ENCODE measurements around the gene TRMT2A. TPM values are rescaled to one million over a fixed set of nuclear protein-coding genes. Genes with fewer than 3 reads are reported as not detected.

TRMT2A gene
- total RNA-seq, 1 experiment from 2014 or later = 66.7 TPM

DNA sequence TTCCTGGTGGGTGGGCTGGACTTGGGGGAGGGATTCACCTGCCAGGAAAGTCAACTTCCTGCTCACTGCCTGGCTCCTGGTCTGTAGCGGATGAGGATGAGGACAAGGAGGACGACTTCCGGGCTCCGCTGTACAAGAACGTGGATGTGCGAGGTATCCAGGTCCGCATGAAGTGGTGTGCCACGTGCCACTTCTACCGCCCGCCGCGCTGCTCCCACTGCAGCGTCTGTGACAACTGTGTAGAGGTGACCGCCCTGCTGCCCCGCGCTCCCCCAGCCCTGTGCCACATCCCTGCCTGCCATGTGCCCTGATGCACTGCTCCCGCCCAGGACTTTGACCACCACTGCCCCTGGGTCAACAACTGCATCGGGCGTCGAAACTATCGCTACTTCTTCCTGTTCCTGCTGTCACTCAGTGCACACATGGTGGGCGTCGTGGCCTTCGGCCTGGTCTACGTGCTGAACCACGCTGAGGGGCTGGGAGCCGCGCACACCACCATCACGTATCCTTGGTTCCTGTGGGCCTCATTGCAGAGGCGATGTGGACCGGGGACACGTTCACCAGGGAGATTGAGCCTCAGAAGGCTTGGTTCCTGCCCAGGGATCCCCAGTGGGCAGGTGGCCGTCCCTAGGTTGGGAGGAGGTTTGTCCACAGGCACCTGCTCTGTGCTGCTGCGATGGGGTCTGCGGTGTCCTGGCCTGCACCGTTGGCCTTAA lies 22.5 kb upstream of the TRMT2A start:
- no peaks in the 10 kb centered on the region for H3K36me3 ChIP-seq (ENCODE audit: control insufficient read depth, insufficient read depth, low read length)
- no peaks in the 10 kb centered on the region for H3K9me3 ChIP-seq (ENCODE audit: control insufficient read depth, insufficient read depth, low read depth, low read length)
- no peak overlapping the region for H3K27ac ChIP-seq (ENCODE audit: low read length)
- POLR2A ChIA-PET = no interaction called here
- intact Hi-C loops (cut with micrococcal nuclease; ENCODE audit: unreplicated experiment) = no loop called here
- H3K27me3 ChIP-seq (ENCODE audit: control insufficient read depth, insufficient read depth, low read length) = no peaks in the 10 kb centered on the region
- H3K4me3 ChIP-seq (ENCODE audit: low read depth in 2 of 2, low read length in 2 of 2) = no peak overlapping the region
- TF ChIP-seq SIN3A (IDR thresholded peaks at IDR 0.05; ENCODE audit: borderline replicate concordance, insufficient read depth, low read depth, low read length) = no peak
- no peak for TF ChIP-seq TCF7L2 (IDR thresholded peaks at IDR 0.05; ENCODE audit: low read depth, low read length)
- TF ChIP-seq, protein P1, sequence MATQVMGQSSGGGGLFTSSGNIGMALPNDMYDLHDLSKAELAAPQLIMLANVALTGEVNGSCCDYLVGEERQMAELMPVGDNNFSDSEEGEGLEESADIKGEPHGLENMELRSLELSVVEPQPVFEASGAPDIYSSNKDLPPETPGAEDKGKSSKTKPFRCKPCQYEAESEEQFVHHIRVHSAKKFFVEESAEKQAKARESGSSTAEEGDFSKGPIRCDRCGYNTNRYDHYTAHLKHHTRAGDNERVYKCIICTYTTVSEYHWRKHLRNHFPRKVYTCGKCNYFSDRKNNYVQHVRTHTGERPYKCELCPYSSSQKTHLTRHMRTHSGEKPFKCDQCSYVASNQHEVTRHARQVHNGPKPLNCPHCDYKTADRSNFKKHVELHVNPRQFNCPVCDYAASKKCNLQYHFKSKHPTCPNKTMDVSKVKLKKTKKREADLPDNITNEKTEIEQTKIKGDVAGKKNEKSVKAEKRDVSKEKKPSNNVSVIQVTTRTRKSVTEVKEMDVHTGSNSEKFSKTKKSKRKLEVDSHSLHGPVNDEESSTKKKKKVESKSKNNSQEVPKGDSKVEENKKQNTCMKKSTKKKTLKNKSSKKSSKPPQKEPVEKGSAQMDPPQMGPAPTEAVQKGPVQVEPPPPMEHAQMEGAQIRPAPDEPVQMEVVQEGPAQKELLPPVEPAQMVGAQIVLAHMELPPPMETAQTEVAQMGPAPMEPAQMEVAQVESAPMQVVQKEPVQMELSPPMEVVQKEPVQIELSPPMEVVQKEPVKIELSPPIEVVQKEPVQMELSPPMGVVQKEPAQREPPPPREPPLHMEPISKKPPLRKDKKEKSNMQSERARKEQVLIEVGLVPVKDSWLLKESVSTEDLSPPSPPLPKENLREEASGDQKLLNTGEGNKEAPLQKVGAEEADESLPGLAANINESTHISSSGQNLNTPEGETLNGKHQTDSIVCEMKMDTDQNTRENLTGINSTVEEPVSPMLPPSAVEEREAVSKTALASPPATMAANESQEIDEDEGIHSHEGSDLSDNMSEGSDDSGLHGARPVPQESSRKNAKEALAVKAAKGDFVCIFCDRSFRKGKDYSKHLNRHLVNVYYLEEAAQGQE (IDR thresholded peaks at IDR 0.05; ENCODE audit: insufficient read depth in 1 of 2, low read depth in 2 of 2, low read length in 1 of 2) = no peak
- TF ChIP-seq, protein P2, sequence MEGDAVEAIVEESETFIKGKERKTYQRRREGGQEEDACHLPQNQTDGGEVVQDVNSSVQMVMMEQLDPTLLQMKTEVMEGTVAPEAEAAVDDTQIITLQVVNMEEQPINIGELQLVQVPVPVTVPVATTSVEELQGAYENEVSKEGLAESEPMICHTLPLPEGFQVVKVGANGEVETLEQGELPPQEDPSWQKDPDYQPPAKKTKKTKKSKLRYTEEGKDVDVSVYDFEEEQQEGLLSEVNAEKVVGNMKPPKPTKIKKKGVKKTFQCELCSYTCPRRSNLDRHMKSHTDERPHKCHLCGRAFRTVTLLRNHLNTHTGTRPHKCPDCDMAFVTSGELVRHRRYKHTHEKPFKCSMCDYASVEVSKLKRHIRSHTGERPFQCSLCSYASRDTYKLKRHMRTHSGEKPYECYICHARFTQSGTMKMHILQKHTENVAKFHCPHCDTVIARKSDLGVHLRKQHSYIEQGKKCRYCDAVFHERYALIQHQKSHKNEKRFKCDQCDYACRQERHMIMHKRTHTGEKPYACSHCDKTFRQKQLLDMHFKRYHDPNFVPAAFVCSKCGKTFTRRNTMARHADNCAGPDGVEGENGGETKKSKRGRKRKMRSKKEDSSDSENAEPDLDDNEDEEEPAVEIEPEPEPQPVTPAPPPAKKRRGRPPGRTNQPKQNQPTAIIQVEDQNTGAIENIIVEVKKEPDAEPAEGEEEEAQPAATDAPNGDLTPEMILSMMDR (IDR thresholded peaks at IDR 0.05) = no peak
- no peak for TF ChIP-seq POLR2AphosphoS5 (IDR thresholded peaks at IDR 0.05; ENCODE audit: low read depth, low read length)
- no peaks in the 10 kb centered on the region for H3K4me1 ChIP-seq (ENCODE audit: control insufficient read depth, insufficient read depth, low read length)
- ATAC-seq = no peak
- in situ Hi-C loops (cut with HindIII; ENCODE audit: low pct_unique_long_range_greater_than_20kb, low sequenced_read_pairs) = no loop called here
- no peak for DNase-seq (ENCODE audit: low read depth, low spot score)
- CTCF ChIA-PET = no interaction called here
- BruUV-seq (replicated peaks) = TSS peak; percentile 64

DNA sequence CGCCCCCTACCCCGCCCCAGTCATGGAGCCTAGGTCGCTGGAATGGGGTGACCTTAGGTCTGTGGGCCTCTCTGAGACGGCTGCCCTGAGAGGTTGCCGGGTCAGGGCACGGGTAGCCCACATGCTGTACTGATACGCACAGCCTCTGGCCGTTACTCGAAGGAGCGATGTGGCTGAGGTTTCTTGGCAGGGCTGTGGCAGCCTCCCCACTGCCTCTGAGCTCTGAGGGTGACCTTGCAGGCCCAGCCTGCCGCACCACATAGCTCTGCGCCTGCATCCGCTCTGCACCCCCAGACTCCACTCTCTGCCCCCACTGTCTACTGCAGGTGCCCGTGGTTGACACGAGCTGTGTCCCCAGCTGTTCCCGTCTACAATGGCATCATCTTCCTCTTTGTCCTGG lies 21.8 kb upstream of the TRMT2A start:
- no TSS peak for BruUV-seq (replicated peaks)
- H3K9me3 ChIP-seq (ENCODE audit: control insufficient read depth, insufficient read depth, low read depth, low read length) = no peaks in the 10 kb centered on the region
- ATAC-seq (no peak), DNase-seq (ENCODE audit: low read depth, low spot score) (no peak)
- ChIA-PET CTCF (no interaction called here), POLR2A (no interaction called here)
- no peak overlapping the region for H3K4me3 ChIP-seq (ENCODE audit: low read depth in 2 of 2, low read length in 2 of 2)
- no peaks in the 10 kb centered on the region for H3K36me3 ChIP-seq (ENCODE audit: control insufficient read depth, insufficient read depth, low read length)
- H3K27ac ChIP-seq (ENCODE audit: low read length) = no peak overlapping the region
- TF ChIP-seq POLR2AphosphoS5 (IDR thresholded peaks at IDR 0.05; ENCODE audit: low read depth, low read length) = no peak
- TF ChIP-seq TCF7L2 (IDR thresholded peaks at IDR 0.05; ENCODE audit: low read depth, low read length) = no peak
- no peak for TF ChIP-seq SIN3A (IDR thresholded peaks at IDR 0.05; ENCODE audit: borderline replicate concordance, insufficient read depth, low read depth, low read length)
- TF ChIP-seq, protein P2 (IDR thresholded peaks at IDR 0.05) = no peak
- TF ChIP-seq, protein P1 (IDR thresholded peaks at IDR 0.05; ENCODE audit: insufficient read depth in 1 of 2, low read depth in 2 of 2, low read length in 1 of 2) = no peak
- in situ Hi-C loops (cut with HindIII; ENCODE audit: low pct_unique_long_range_greater_than_20kb, low sequenced_read_pairs) = no loop called here
- intact Hi-C loops (cut with micrococcal nuclease; ENCODE audit: unreplicated experiment) = no loop called here
- no peaks in the 10 kb centered on the region for H3K4me1 ChIP-seq (ENCODE audit: control insufficient read depth, insufficient read depth, low read length)
- no peaks in the 10 kb centered on the region for H3K27me3 ChIP-seq (ENCODE audit: control insufficient read depth, insufficient read depth, low read length)

Data from Panc1 (cell line).